ENCODE measurements around the gene SLC2A11.

SLC2A11 gene

DNA sequence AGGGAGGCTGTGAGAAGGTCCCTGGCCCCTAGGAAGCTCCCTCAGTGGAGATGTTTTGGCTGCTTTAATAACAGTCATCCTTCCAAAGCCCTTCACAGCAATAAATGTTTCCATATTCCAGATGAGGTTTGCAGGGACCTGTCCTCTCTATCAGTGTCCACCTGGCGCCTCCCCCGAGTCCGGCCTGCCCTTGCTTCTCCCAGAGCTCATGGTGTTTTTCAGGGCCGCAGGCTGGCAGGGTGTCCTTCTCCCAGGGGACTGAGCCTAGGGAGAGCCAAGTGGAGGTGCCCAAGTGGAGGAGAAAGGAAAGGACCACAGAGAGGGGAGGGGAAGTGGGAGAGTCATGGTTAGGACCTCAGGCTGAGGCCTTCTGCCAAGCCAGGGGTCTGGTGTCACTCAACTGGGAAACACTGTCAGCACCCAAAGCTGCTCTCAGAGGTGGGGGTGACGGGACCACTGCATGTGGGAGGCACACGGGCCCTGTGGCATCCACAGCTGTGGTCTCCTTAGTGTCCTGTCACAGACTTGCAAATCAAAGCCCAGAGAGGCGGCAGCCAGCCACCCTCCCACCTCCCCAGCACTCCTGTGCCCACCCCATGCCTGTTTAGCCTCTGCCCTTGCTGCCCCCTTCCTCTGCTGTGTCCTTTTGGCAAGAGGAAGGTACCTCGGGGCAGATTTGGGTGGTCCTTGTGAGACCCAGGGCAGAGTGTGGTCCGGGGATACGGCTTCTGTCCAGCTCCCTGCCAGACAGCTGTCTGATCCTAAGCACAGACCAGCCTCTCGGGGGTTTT is 25.3 kb upstream of the SLC2A11 start:
- DNase-seq, result no peak

- DNase-seq, result no peak
Observed at GRCh38 chr22:23833017-23833751, 24.5 kb upstream of the SLC2A11 start.

DNA sequence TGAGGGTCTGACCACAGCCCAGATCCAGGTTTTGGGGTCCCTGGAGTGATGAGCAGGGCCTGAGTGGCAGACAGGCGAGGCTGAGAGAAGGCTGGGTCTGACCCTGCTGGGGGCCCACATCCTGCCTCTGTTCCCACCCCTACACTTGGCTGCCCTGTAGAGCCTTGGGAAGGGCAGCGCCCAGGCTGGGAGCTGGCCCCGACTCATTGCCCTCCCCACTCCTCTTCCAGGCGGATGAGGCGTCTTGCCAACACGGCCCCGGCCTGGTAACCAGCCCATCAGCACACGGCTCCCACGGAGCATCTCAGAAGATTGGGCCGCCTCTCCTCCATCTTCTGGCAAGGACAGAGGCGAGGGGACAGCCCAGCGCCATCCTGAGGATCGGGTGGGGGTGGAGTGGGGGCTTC is 23.8 kb upstream of the SLC2A11 start:
- DNase-seq, result no peak

- DNase-seq, result no peak
Observed at GRCh38 chr22:23834406-23834792, 23.3 kb upstream of the SLC2A11 start.

DNA sequence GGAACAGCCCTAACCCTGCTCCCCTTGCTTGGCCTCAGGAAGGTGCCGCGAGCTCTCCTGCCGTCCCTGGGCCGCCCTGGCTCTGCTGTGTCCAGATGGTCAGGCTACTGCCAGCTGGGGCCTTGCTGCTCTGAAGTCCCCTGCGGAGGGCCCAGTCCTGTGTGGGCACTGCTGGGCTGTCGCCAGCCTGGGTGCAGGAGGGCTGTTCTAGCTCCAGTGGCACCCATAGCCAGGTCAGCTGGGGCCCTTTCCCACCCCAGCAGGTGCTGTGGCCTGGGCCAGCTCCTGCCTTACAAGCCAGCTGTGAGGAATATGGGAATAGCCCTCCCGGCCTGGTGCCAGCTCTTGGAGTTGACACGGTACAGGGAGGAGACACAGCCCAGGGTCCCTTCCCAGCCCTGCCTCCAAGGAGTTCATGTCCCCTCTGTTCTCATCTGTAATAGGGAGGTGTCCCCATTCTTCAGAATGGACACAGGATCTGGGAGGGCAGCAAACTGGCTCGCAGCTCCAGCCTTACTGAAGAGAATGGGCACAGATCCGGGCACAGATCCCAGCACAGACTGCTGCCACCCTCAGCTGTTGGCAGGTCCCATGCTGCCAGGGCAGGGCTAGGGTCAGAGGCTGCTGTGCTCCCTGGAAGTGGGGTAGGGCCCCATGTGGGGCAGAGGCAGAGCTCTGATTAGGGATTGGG is 22.7 kb upstream of the SLC2A11 start:
- no peak for DNase-seq

GRCh38 chr22:23835484-23836144 is 22.1 kb upstream of the SLC2A11 start:
- DNase-seq, result no peak

DNA sequence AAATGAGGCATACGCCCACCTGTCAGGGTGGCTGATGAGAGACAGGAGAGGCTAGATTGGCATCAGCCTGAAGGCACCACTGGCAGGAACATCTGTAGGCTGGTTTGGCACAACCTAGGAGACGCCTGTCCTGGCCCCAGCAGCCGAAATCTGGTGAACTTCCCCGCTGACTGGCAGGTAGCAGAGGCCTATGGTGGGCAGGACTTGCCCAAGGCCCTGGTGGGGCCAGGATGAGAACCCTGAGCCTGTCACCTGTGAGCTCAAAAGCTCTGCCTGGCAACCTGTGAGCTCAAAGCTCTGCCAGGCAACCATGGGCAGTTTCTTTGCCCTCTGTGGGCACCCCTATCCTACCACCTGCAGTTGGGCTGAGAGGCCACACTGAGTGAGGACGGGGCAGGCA is 21.4 kb upstream of the SLC2A11 start:
- DNase-seq, result no peak

DNA sequence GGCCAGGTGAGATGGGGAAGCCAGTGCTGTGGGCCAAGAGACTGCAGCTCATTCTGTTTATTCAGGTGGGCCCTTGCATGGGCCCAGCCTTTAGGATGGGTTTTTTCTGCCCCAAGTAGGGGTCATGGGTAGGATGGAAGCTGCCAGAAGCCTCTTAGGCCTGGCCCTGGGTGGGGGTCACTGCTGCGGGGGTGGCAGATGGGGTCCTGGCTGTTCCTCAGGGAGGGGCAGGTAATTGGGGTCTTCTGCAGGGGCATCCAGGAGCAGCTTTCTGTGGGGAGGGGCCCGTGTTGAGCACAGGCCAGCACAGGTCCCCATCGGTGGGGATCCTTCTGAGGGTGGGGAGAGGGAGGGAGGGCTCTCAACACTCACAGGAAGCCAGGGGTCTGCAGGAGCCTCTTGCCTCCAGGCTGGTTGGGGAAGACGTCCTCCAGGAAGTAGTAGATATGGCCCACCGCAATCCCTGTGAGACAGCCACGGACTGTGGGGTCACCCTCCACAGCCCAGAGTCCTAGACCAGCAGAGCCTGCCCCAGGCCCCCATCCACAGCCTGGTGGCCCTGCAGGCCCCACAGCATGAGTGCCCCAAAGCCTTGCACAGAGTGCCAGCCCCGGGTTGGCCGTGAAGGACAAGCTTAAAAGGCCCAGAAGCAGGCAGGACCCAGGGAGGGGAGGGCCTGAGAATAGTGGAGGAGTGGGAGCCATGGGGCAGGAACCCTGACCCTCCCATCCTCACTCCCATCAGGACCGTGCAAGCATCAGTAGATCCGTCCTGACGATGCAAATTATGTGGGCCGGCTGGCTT is 20.8 kb upstream of the SLC2A11 start:
- DNase-seq, result no peak

DNA sequence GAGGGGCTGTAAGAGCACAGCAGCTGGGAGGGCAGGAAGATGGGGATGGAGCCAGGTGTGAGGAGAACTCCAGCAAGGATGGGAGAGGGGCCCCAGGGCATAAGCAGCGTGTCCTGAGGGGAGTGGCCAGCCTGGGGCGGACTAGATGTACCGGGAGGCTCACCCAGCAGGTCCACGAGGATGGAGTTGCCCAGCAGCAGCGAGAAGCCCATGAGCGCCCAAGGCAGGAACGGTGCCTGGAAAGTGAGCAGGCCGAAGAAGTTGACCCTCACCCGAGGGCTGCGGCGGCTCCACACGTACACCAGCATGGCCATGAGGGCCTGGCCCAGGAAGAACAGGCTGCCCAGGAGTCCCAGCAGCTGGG is 20.2 kb upstream of the SLC2A11 start:
- DNase-seq, result no peak

GRCh38 chr22:23837911-23838680 is 19.6 kb upstream of the SLC2A11 start:
- DNase-seq, result no peak

- DNase-seq, result peak; percentile 96 to 99
Observed at GRCh38 chr22:23838681-23839468, 18.8 kb upstream of the SLC2A11 start, which contains the start of gene DERL3. Gene DERL3 (minus strand): TSS chr22:23839006. CDS start chr22:23838987, 19 bp downstream.

GRCh38 chr22:23840026-23840425 is 17.6 kb upstream of the SLC2A11 start:
- no peak for DNase-seq

- DNase-seq, result no peak
Observed at GRCh38 chr22:23841292-23841691, 16.4 kb upstream of the SLC2A11 start.

DNA sequence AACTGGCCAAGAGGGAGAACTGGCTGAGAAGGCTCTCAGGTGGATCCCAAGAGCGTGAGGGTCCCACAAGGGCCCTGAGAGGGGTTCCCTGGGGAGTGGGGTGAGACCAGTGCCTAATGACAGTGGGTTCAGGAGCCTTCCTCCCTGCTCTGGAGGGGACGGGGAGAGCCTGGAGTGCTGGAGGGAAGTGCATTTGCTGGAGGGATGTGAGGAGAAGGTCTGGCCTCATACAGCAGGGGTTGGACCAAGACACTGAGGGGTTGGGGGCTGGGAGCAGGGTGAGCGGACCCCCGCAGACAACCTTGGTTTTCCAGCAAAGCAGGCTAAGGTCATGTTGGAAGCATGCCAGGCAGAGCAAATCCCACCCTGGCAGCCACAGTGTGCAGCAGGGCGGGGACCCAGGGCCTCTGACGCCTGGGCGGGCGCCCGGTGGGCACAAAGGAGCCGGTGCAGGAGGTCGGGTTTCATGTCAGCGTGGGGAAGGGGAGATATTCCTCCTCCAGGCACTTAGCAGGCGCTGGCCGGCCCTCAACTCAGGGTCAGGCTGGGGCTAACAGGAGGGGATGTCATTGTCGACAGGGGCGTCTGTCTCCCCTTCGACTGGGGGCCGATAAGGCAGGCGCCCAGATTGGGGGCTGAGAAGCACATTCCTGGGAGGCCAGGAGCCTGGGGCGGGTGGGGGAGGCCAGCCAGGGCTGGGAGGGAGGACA is 15.8 kb upstream of the SLC2A11 start:
- DNase-seq, result no peak

DNA sequence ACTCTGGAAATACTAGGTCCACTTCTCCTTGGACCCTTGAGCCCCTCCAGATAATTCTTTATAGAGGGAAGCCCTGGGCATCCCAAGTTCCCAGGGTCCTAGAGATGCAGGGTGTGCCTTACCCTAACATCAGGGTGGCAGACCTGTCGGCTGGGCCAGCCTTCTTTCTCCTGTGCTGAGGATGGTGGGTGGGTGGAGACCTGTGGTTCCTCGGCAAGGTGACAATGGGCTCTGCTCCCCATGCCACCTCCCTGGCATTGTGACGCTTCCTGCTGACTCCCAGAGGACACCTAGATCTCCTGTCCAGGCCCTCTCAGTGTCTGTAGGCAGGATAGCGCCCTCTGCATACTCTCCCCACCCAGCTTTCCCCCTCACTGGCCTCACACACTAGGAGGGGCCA is 15.1 kb upstream of the SLC2A11 start:
- no peak for DNase-seq

DNA sequence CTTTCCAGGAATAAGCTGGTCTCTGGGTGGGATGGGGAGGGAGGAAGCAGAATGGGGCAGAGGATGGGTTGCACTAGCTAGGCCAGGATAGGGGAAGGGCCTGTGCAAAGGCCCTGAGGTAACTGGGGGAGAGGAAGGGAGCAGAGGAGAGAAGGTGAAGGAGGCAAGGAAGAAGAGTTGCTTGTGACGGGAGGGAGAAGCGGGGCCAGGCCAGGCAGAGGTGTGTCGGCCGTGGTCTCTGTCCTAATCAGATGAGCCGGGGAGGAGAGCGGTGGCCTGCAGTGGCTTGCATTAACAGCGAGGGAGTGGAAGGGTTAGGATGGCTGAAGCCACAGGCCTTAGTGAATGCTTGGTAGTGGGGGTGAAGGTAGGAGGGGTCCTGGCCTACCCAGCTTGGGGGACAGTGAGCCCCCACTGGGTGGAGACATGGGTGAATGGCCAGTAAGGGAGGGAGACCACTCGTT is 12.9 kb upstream of the SLC2A11 start:
- DNase-seq, result no peak

GRCh38 chr22:23845265-23846080 is 12.2 kb upstream of the SLC2A11 start:
- DNase-seq, result no peak

DNA sequence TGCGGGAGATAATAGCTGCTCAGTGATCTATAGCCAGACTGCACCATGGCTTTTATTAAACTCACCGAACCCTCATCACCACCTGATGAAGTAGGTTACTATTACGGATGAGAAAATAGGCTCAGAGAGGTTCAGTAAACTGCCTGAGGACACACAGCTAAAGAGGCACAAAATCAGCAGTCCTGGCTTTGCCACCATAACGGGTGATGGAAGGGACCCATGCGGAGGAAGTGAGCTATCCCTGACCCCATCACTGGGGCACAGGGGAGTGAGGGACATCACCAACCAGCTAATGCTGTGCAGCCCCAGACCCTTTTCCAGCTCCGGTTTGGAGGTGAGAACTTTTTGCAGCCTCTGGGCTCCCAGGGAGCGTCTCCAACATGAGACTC is 11.6 kb upstream of the SLC2A11 start:
- DNase-seq, result no peak

DNA sequence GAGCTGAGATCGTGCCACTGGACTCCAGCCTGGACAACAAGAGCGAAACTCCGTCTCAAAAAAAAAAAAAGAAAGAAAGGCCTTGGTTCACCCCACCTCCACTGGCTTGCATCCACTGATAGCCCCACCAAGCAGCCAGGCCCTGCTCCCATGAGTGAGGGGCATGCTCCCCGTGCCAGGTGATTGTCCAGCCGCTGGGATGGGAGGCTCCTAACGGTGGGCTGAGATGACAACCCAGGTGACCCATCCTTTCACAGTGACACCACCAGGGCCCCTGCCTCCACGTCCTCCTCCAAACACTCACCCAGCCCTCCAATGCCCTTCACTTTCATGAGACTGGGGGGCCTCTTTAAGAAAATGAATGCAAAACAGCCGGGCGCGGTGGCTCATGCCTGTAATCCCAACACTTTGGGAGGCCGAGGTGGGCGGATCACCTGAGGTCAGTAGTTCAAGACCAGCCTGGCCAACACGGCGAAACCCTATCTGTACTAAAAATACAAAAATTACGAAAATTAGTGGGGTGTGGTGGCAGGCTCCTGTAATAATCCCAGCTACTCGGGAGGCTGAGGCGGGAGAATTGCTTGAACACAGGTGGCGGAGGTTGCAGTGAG is 10.3 kb upstream of the SLC2A11 start:
- DNase-seq, result no peak
